ENCODE measurements around the gene TRAF1.

TRAF1 gene

DNA sequence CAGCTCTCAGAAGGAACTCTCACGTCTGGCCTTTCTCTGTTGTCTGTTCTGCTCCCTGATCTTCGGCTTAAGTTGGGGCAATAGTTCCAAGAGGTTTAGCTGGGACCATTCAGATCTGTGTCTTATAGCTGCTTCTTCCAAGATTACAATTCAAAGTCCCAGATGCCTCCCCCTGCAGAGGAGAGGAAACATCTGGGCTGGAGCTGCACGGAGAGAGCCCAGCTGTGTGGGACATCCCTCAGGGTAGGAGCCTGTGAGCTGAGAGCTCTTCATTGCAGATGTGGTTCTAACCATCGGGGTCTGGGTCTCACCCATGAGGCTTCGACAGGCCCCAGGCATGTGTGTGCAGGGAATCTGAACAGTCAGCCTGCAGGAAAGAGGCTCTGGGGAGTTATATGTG lies 40.6 kb downstream of the TRAF1 start:
- DNase-seq = no peak

DNA sequence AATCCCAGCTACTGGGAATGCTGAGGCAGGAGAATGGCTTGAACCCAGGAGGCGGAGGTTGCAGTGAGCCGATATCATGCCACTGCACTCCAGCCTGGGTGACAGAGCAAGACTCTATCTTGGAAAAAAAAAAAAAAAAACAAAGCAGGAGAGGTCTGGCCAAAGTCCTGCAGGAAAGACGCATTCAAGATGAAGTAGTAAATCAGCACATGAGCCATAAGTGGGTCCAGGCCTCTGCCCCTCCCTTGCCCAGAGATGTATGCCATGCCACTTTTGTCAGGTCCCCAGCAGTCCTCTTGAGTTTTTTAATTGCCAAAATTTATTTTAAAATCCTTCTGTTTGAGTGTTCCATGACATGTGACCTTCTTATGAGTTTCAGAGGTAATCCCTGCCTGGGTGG lies 41.1 kb downstream of the TRAF1 start:
- no peak for DNase-seq

DNA sequence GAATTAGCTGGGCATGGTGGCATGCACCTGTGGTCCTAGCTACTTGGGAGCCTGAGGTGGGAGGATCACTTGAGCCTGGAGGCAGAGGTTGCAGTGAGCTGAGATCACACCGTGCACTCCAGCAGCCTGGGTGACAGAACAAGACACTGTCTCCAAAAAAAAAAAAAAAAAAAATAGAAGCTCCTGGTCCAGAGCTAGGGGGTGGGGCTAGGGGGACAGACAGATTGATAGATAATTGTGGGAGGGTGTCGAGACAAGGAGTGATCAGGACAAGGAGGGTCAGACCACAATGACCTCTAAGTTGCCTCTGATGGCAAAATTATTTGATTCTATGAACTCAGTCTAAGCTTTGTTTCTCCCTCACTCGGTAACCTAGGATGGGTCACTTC lies 43.0 kb downstream of the TRAF1 start:
- no peak for DNase-seq

DNA sequence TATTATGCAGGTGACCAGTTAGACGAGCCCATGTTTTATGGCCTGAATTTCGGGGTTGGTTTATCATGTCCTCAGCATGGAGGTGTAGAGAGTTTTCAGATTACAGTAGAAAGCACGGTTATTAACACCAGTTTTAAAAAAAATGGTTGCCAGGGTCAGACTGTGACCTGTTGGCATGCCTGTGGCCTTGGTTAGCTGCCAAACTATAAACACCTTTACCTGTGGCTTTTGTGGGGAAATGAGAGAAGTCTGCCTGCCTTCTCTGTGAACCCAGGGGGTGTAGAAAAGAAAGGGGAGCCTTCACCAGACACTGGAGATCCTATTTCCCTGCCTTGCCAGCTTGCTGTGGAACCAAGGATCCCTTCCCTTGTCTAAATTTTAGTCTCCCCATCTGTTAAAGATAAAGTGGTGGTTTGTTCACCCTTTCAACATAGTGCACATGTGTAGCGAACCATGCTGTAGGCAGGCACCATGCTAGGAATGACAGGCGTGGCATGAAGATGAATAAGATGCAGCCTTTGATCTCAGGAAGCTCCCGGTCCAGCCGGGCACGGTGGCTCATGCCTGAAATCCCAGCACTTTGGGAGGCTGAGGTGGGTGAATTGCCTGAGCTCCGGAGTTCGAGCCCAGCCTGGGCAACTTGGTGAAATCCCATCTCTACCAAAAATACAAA lies 43.5 kb downstream of the TRAF1 start:
- no peak for DNase-seq

DNA sequence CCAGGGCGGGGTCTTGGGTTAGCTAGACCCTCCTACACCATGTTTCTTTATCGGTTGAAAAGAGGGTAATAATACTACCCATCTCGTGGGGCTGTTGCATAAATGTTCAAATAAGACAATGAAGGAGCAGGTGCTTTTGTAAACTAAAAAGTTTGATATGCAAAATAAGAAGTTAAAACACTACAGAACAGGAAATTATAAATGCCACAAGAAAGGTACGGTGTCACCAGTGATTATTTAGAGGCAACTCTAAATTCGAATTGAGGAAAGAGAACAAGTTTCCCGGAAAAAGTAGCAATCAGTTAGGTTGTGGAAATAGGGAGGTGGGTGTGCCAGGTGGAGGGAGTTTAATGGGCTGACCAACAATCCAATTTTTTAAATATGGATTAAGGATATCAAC lies 47.1 kb downstream of the TRAF1 start:
- no peak for DNase-seq

DNA sequence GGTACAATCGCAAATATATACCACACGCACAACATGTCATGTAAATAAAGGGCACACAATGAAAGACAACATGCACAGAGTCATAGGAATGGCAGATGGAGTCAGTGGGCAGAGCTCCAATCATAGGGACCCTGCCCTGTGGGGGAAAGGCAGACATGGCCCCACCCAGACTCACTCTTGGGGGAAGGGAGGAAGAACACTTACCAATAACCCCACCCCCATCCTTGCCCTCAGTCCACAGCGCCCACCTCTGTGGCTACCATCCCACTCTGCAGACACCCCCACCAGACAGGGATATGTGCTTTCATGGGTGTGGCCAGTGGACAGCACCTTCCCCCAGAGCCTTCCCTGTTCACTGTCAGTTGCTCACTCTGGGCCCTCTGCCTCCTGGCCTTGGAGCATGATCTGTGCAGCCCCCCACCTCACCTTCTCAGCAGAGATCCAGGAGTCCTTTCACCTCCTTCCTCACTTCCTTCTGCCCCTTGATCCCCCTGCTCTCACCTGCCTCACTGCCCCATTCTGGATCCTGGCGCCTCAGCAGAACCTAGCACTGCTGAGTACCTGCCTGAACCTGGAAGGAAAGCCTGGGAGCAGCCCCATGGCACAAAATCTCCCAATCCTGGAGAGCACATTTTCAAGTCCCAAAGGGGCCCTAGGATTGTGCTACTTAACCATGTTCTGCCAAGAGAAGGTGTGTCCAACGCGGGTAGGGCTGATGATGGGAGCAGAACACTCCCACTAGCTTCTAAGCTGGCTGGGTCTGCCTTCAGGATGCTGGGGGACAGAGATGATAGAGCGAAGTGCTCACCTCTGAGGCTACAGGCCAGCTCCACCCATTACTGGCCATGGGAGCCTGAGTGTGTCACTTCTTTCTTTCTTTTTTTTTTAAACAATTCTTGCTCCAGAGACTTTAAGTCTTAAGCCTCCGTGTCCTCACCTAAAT lies 48.1 kb downstream of the TRAF1 start:
- no peak for DNase-seq

DNA sequence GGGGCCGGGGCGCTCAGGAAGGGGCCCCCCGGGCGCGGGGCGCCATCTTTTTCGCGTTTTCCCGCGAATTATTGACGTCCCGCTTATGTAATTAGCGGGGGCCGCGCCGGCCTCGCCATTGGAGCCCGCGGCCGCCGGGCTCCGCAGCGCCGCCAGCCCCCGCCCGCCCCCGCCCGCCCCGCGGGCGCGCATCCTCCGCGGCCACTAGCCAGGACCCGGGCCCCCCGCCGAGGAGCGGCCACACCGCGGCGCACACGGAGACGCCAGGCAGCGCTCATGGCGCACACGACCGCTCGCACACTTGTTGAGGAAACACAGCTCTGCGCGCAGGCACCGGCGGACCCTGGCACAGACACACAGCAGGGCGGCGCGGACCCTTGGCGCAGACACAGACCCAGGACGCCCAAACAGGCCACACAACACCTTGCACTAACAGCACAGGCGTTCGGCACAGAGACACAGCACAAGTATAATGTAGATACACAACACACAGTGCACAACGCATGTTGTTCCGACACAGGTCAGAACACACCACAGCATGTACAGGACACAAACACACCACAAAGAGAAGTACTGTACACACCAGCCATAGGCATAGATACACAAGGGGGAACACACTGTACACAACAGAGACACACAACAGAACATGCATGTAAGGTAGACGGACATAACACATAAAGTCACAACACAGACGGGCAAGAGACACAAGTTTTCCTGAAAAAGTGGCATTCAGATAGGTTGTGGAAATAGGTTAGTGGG lies 49.1 kb downstream of the TRAF1 start:
- DNase-seq = peak; percentile 70

DNA sequence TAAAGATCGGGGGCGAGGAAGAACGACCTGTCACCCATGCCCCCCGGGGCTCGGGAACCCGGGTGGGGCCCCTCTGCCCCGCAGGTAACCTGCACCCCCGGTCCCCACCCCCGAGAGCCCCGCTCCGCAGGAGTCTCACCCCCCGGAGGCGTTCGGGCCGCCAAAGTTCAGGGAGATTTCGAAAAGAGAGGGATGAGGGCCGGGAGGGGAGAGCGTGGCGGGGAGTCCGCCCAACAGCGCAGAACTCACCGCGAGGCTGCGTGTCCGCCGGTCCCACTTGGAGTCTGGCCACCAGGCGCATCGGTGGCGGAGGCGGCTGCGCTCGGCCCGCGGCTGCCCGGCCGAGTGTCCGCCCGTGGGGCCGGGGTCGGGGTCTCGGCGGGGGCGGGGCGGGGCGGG lies 49.8 kb downstream of the TRAF1 start, which contains the start of gene PHF19:
Gene PHF19, minus strand, starts transcription at position 347 of the 399 bp plus-strand sequence. CDS start 2,447 bp downstream, outside the sequence.
- DNase-seq = no peak

DNA sequence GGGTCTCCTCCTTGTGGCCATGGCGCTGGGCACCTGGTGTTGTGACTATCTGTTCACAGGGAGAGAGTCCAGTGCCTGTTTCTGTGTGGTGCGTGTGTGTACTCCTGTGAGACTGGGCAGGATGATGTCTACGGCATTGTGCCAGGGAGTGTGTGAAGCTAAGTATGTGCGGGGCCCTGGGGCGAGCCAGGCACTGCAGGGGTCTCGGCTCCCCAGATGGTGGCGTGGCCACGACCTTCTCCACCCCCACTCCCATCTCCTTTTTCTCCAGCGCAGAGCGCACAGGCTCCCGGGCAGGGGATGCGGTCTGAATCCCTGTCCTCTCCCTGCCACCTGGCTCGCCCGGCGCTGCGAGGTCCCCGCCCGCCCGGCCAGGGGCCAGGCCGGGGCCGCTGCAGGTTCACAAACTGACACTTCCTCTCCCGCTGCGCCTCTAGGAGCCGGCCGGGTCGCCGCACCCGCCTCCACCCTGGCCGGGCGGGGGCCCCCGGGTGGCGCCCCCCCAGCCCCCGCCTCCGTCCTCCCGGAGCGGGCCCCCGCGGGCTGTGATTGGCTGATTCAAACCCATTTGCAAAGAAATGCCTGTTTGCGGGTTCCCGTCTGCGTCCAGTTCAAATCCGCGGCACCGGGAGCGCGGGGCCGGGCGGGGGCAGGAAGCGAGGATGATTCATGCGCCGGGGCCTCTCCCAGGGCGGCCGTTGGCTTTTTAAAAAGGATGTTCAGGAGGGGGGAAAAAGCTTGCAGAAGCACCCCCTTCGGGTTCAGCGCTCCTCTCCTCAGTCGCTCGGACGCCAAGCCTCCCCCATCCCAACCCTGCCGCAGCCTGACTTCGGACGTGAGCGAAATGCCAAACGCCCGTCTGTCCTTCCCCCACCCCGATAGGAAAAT lies 50.4 kb downstream of the TRAF1 start:
- peak; percentile 86 for DNase-seq

DNA sequence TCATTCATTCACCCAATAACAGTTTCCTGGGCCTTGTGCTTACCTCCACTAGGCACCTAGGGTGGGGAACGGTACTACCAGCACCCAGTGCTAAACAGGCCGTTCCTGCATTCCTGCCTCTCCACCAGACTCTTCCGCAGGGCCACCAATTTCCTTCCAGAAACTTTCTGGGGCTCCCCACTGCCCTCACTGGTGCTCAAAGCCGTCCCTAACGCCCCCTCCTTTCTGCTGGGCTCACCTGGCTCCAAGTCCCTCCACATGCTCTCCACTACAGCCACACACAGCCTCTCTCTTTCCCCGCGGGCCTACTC lies 51.0 kb downstream of the TRAF1 start:
- DNase-seq = no peak

DNA sequence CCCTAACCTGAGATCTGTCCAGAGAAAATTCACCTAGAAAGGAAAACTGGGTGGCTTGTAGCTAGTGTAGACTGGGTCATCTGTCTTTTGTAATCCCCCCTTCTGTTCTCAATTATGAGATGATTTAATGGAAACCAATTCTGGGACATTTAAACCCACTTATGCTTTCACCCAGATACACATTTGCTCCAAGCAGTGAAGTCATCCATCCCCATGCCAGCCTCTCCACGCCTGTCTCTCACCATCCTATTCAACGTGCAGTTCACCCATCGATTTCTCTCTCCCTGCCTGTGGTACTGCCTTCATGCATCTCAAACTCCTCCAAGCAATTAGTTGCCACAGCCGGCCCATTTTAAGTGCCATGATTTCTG lies 51.4 kb downstream of the TRAF1 start:
- DNase-seq = no peak

DNA sequence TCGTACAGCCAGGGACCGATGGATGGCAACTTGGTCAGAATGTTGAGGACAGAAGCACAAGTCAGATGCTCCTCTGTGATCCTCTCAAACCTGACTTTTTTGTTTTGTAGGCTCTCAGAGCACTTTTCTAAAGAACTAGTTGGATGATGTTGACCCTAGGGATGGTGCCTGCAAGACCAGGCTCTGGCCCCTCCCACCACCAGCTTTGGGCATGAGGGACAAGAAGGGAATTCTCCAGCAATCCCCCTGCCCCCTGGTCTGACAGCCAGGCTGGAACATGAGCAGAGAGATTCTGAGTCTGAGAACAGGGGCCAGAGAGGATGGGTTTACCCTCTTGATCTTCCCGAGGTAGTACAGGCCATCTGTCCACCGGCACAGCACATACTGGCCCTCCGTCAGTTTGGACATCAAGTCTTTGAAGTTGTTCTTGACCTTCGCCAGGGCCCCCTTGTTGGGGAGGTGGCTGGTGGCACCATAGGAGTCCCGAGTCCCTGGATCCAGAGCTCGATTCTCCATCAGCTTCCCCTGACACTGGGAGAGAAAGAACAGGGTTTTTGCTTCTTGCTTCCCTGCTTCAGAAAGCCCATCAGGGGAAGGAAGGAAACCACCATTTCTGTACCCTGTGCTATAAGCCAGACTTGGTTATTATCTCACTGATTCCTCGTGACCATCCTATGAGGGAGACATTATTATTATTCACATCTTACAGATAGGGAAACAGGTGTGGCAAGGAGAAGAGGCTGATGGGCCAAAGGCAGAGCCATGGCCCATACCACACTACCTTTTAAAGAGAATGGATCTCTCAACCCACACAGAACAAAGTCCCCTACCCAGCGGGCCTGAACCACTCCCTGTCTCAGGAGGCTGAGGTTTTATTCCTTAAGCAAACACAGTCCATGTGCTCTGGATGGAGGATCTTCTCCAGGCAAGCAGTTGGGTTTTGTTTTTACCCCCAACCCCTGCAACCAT lies 52.1 kb downstream of the TRAF1 start:
- DNase-seq = no peak

DNA sequence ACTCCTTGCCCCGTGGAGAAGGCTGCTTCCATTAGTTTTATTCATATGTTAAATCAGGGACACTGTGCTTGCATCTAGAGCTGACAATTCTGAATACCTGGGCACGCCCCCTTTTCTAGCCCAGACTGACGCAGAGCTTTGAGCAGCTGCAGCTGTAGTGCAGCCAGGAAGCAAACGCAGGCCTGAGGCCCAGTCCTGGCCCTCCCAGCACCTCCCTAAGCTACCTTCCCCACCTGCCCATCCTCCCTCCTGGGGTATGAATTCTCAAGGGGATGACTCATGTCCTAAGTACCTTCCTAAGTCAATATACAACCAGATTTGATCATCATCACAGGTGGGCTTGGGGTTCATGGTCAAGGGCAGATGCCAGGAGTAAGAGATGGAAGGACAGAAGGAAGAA lies 53.1 kb downstream of the TRAF1 start:
- no peak for DNase-seq

DNA sequence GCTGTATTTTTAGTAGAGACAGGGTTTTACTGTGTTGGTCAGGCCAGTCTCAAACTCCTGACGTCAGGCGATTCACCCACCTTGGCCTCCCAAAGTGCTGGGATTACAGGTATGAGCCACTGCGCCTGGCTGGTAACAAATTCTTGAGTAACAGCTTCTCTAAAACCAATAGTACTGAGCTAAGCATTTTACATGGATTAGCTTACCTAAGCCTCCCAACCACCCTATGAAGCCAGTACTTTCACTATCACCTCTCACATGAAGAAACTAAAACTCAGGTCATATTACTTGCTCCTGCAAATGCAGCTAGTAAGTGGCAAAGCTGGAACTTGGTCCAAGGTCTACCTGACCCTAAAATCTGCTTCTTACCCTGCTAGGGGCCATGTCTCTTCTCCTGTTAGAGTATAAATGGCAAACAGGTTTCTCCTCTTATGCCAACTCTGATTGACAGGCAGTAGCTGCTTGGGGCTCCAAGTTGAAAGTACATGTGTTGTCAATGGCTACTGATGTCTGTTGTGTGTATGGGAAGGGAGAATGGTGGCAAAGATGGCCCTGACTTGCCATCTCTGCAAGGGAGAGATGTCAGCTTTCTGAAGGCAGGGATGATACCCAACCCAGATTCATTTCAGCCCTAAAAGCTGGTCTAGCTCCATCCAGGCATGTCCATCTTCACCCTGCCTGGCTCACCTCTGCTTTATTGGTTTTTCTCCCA lies 53.6 kb downstream of the TRAF1 start:
- no peak for DNase-seq

DNA sequence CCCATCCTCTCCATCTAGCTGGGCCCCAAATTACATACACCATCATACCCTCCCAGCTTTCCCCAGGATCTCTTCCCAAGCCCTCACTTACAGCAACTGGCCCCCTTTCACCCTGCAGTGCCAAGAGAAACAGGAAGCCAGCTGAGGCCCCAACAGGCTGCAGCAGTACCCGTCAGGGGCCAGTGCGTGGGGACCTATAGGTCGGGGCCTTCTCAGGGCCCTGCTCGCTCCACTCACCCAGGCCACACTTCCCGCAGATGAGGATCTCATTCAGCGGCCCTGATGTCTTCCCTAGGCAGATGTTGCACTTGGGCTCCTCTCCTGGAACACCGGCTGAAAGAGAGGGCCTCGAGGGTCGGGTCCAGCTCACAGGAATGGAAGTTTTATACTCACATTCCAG lies 56.4 kb downstream of the TRAF1 start:
- DNase-seq = no peak

DNA sequence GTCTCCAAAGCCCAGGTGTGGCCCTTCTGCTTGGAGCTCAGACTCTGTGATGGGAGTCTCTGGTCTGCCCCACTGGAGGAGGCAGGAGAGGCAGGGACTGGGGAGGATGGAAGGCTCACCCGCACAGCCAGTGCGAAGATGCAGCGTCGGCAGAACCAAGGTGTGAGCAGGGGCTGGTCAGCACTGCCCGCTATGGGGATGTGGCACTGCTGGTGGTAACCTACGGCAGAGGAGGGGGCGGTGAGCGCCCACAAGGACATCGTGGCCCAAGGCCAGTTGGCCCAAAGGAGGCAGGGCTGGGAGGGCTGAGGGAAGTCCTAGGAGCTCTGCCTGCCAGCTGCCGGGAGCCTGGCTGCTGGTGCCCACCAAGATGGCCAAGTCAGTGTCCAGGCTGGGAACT lies 56.9 kb downstream of the TRAF1 start:
- DNase-seq = no peak

DNA sequence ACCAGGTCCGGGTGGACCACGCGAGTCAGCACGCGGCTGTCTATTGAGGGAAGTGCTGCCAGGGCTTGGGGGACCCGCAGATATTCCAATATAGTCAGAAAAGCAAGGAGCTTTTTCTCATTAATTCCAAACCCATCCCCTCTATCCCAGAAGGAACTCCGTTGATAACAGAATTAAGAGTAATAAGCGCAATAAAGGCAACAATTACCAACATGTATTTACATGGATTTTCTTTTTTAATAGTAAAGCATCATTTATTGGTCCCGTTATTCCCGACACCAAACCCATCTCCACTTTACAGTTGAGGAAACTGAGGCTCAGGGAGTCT lies 57.3 kb downstream of the TRAF1 start:
- DNase-seq = no peak

DNA sequence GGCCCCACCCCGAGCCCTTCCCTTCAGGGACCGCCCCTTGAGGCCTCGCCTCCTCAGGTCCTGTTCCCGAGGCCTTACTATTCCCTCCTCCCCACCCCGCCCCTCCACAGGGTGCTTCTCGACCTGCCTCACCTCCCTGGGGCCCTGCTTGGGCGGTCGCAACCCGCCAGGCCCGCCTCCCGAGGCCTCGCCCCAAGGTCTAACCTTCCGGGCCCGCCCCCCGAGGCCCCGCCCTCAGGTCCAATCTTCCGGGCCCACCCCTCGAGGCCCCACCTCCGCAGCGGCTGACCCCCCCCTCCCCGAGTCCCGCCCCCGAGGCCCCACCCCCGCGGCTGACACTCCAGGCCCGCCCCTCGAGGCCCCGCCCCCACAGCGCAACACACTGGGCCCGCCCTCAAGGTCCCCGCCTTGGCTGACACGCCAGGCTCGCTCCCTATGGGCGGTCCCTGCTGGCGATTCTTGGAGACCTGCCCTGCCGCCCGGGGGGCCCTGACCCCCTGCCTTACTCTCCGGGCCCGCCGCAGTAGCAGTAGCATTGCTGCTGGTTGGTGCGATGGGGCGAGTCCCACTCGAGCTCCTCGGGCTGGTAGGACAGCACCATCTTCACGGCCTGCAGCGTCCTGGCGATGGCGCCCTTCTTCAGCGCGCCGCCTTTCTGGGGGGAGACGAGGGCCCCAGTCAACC lies 57.8 kb downstream of the TRAF1 start:
- peak; percentile 98 for DNase-seq

DNA sequence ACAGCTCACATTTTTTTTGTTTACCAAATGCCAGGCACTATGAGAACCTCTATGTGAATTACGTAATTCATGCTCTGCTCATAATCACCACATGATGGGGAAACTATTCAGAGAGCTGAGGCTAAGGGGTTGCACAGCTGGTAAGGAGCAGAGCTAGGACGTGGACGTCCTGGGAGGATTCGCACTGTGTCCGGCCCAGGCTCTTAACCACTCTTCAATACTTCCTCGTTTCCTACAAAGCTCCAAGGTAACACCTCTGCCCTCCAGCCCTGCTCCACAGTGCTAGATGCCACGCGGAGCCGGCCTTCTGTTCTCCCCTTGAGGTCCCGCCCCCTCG lies 58.3 kb downstream of the TRAF1 start:
- DNase-seq = no peak

DNA sequence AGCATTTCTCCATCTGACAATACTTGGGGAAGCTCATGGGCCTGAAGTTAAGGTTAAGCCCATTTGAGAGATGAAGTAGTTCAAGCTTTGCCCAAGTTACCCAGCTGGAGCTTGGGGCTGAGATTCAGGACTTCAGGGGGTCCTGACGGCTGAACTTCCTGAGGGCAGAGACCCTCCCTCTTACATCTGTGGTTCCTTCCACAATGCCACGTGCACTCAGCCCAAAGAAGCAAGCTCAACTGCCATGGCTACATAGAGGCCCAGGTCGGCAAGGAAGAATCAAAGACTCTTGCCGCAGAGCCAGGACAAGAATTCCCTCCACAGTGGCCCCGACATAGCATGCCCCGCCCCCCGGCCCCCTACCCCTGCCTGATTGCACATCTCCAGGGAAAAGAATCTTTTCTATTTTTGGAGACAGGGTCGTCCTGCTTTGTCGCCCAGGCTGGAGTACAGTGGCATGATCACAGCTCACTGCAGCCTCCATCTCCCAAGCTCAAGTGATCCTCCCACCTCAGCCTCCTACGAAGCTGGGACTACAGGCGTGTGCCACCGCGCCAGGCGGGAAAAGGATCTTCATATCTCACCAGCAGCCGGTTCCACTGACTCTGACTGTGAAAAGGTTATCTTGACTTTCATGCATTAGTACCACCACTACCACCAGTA lies 58.8 kb downstream of the TRAF1 start:
- no peak for DNase-seq
